OCI-LY7 (cell line): ENCODE results near the gene TTC9B.

ENCODE experiments used
- EZH2phosphoT487 ChIP-seq: fragments of 200-600 bp; sonication (generic); IDR thresholded peaks from 2 replicates; pipeline ENCODE4 v1.6.1; 2018; ENCODE audit warnings: low read depth, borderline replicate concordance, mild to moderate bottlenecking, mixed run types, antibody characterized with exemption, low read length, moderate library complexity, mixed read lengths
- TF ChIP-seq, protein P1 (sequence below): fragments of 200-600 bp; sonication (generic); conservative IDR thresholded peaks from 2 replicates; pipeline ENCODE4 v1.5.1; 2014; ENCODE audit warnings: mild to moderate bottlenecking, antibody characterized with exemption, low read length, moderate library complexity, mixed read lengths

DNA sequence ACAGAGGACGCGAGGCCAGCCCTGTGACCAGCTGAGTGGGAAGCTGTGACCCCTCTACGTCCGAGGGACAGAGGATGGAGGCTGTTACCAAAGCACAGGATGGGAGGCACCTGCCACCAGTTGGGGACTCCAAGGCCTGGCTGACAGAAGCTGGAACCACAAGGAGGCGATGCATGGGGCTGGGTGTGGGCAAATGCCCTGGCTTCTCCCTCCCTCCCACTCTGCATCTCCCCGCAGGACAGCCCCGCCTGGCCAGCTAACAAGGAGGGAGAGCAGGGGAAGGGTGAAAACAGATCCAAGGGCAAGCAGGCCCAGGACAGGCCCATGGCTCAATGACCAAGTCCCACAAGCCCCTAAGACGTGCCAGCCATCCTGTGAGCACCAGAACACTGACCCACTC is 38.3 kb upstream of the TTC9B start:
- TF ChIP-seq, protein P1, sequence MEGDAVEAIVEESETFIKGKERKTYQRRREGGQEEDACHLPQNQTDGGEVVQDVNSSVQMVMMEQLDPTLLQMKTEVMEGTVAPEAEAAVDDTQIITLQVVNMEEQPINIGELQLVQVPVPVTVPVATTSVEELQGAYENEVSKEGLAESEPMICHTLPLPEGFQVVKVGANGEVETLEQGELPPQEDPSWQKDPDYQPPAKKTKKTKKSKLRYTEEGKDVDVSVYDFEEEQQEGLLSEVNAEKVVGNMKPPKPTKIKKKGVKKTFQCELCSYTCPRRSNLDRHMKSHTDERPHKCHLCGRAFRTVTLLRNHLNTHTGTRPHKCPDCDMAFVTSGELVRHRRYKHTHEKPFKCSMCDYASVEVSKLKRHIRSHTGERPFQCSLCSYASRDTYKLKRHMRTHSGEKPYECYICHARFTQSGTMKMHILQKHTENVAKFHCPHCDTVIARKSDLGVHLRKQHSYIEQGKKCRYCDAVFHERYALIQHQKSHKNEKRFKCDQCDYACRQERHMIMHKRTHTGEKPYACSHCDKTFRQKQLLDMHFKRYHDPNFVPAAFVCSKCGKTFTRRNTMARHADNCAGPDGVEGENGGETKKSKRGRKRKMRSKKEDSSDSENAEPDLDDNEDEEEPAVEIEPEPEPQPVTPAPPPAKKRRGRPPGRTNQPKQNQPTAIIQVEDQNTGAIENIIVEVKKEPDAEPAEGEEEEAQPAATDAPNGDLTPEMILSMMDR: no peak
- no peak for TF ChIP-seq EZH2phosphoT487
